ENCODE results near the gene SPATA17.

- TF ChIP-seq CTCF (IDR thresholded peaks at IDR 0.05) (no peak), POLR2A (IDR thresholded peaks at IDR 0.05) (no peak), POLR2AphosphoS5 (IDR thresholded peaks at IDR 0.05; ENCODE audit: insufficient read depth in 1 of 2, low read depth in 1 of 2) (no peak)
Measured at GRCh38 chr1:217812175-217812574, 181.0 kb downstream of the SPATA17 start.
